ENCODE measurements around the gene WDR82. TPM values are rescaled to one million over a fixed set of nuclear protein-coding genes. Genes with fewer than 3 reads are reported as not detected.

WDR82 gene
- total RNA-seq, 6 donors from 2014 or later = 23.0 to 63.6 (median 46.8) TPM

GRCh38 chr3:52218454-52218853 is 60.0 kb downstream of the WDR82 start:
- no peaks in the 10 kb centered on the region for H3K27me3 ChIP-seq
- no peaks in the 10 kb centered on the region for H3K9me3 ChIP-seq
- DNase-seq (peak in 1 of 2 donors; percentile 23), ATAC-seq (ENCODE audit: low FRiP score in 2 of 2) (no peak)
- WGBS, 2 donors = 36 to 40% methylated on average over 3 to 10 of the region's 12 CpGs
- H3K4me3 ChIP-seq = no peak overlapping the region
- H3K4me1 ChIP-seq = peaks cover 43 to 52% (median 50%) of the 10 kb centered on the region in 4 donors
- peak overlapping the region; percentile 75 to 90 (median 79) for H3K27ac ChIP-seq
- peaks cover 11 to 26% (median 21%) of the 10 kb centered on the region in 4 donors for H3K36me3 ChIP-seq
- TF ChIP-seq POLR2A (IDR thresholded peaks at IDR 0.05) (no peak), POLR2AphosphoS5 (IDR thresholded peaks at IDR 0.05) (no peak), CTCF (IDR thresholded peaks at IDR 0.05) (no peak), EP300 (IDR thresholded peaks at IDR 0.05) (no peak)

- TF ChIP-seq CTCF (IDR thresholded peaks at IDR 0.05) (no peak), EP300 (IDR thresholded peaks at IDR 0.05) (no peak), POLR2A (IDR thresholded peaks at IDR 0.05) (no peak), POLR2AphosphoS5 (IDR thresholded peaks at IDR 0.05) (no peak)
- peak overlapping the region; percentile 75 to 90 (median 79) for H3K27ac ChIP-seq
- no peak overlapping the region for H3K4me3 ChIP-seq
- 62 to 70% methylated on average over 2 to 3 of the region's 3 CpGs for WGBS, 2 donors
- H3K27me3 ChIP-seq = no peaks in the 10 kb centered on the region
- peaks cover 13 to 31% (median 25%) of the 10 kb centered on the region in 4 donors for H3K36me3 ChIP-seq
- DNase-seq (no peak), ATAC-seq (ENCODE audit: low FRiP score in 2 of 2) (no peak)
- peaks cover 43 to 52% (median 50%) of the 10 kb centered on the region in 4 donors for H3K4me1 ChIP-seq
- H3K9me3 ChIP-seq = no peaks in the 10 kb centered on the region
These were observed 60.4 kb downstream of the WDR82 start for GRCh38 chr3:52218026-52218425.

GRCh38 chr3:52217409-52217805 is 61.0 kb downstream of the WDR82 start:
- peaks cover 19 to 37% (median 31%) of the 10 kb centered on the region in 4 donors for H3K36me3 ChIP-seq
- TF ChIP-seq CTCF (IDR thresholded peaks at IDR 0.05) = no peak
- peak in 1 of 2 donors; percentile 1 for TF ChIP-seq POLR2AphosphoS5 (IDR thresholded peaks at IDR 0.05)
- no peak for TF ChIP-seq POLR2A (IDR thresholded peaks at IDR 0.05)
- no peak for TF ChIP-seq EP300 (IDR thresholded peaks at IDR 0.05)
- peaks cover 43 to 52% (median 50%) of the 10 kb centered on the region in 4 donors for H3K4me1 ChIP-seq
- no peak overlapping the region for H3K4me3 ChIP-seq
- 49 to 50% methylated on average over 9 to 10 of the region's 10 CpGs for WGBS, 2 donors
- H3K9me3 ChIP-seq = no peaks in the 10 kb centered on the region
- no peaks in the 10 kb centered on the region for H3K27me3 ChIP-seq
- peak overlapping the region; percentile 75 to 90 (median 79) for H3K27ac ChIP-seq
- DNase-seq (peak in 1 of 2 donors; percentile 22), ATAC-seq (ENCODE audit: low FRiP score in 2 of 2) (no peak)

GRCh38 chr3:52216585-52217408 is 61.7 kb downstream of the WDR82 start:
- Histone ChIP-seq H3K27ac (peak overlapping the region; percentile 75 to 90 (median 79)), H3K4me1 (peaks cover 43 to 52% (median 50%) of the 10 kb centered on the region in 4 donors), H3K4me3 (no peak overlapping the region), H3K9me3 (no peaks in the 10 kb centered on the region), H3K27me3 (no peaks in the 10 kb centered on the region), H3K36me3 (peaks cover 22 to 43% (median 37%) of the 10 kb centered on the region in 4 donors)
- ATAC-seq (ENCODE audit: low FRiP score in 2 of 2) (peak; percentile 51 to 89), DNase-seq (peak; percentile 78 to 87)
- TF ChIP-seq EP300 (IDR thresholded peaks at IDR 0.05) (peak in 2 of 4 donors; percentile 40 to 41), CTCF (IDR thresholded peaks at IDR 0.05) (peak in 1 of 6 experiments; percentile 15), POLR2AphosphoS5 (IDR thresholded peaks at IDR 0.05) (peak; percentile 59 to 83), POLR2A (IDR thresholded peaks at IDR 0.05) (no peak)
- WGBS, 2 donors = 32 to 34% methylated on average over 12 to 13 of the region's 13 CpGs

Measured in upper lobe of left lung (tissue), 6 donors.